Duodenal mucosa (tissue), 2 donors: ENCODE data around the gene PITPNM3.

ENCODE experiments used
- H3K27ac ChIP-seq: one replicate; pipeline ENCODE4 v1.7.0; 2013; ENCODE audit warnings: low read depth, low read length
- H3K27me3 ChIP-seq, 2 donors: one replicate each; pipeline ENCODE4 v1.7.0; 2013; ENCODE audit warnings: low read length in 2 of 2, control low read depth in 1 of 2; ENCODE audit not compliant: insufficient read depth in 2 of 2, control insufficient read depth in 1 of 2
- H3K36me3 ChIP-seq, 2 donors: one replicate each; pipeline ENCODE4 v1.7.0; 2013; ENCODE audit warnings: low read length in 2 of 2, control low read depth in 1 of 2; ENCODE audit not compliant: insufficient read depth in 2 of 2, control insufficient read depth in 1 of 2
- H3K4me1 ChIP-seq, 2 donors: one replicate each; pipeline ENCODE4 v1.7.0; 2013; ENCODE audit warnings: low read length in 2 of 2, control low read depth in 1 of 2; ENCODE audit not compliant: insufficient read depth in 2 of 2, control insufficient read depth in 1 of 2
- H3K4me3 ChIP-seq, 2 donors: one replicate each; pipeline ENCODE4 v1.7.0; 2013; ENCODE audit warnings: low read length in 2 of 2, low read depth in 1 of 2
- H3K9ac ChIP-seq, 2 donors: one replicate each; pipeline ENCODE4 v1.7.0; 2013; ENCODE audit warnings: low read length in 2 of 2, low read depth in 1 of 2
- H3K9me3 ChIP-seq, 2 donors: one replicate each; pipeline ENCODE4 v1.7.0; 2013; ENCODE audit warnings: low read length in 2 of 2, control low read depth in 1 of 2; ENCODE audit not compliant: control insufficient read depth in 1 of 2

Gene PITPNM3

DNA sequence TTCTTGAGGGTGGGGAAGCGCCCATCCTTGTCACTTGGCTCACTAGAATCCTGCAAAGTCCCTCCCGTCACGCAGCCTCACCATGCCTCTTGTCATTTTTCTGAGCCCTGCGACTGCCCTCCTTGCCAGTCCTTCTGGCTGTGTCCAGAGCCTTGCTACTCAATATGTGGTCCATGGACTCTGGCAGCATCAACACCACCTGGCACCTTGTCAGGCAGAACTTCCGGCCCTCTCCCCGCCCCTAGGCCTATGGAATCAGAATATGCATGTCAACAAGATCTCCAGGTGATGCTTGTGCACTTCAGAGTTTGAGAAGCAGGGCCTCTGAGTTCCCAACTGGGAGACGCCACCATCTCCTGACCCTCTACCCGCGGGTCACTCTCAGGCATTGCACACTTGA is 100.0 kb downstream of the PITPNM3 start:
- H3K27me3 ChIP-seq: no peaks in the 10 kb centered on the region
- no peak overlapping the region for H3K4me3 ChIP-seq
- peaks cover 10 to 11% of the 10 kb centered on the region in 2 donors for H3K4me1 ChIP-seq
- no peak overlapping the region for H3K9ac ChIP-seq
- H3K36me3 ChIP-seq: no peaks in the 10 kb centered on the region
- H3K27ac ChIP-seq: no peak overlapping the region
- H3K9me3 ChIP-seq: no peaks in the 10 kb centered on the region

DNA sequence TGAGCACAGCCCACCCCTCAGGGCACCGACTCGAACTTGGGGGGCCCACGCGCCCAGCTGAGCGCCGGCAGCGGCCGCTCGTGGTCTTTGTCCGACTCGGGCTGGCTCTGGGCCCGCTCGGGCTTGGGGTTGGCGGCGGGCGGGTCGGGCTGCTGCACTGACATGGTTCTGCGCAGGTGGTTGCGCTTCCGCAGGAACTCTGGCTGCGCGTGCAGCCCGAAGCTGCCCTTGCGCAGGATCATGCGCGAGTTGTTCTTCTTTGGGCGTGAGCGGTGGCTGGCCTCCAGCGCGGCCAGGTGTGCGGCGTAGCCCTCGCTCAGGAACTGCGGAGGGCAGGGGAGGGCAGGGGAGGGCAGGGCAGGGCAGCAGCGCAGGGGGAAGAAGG is 101.0 kb downstream of the PITPNM3 start:
- H3K4me3 ChIP-seq: no peak overlapping the region
- H3K9ac ChIP-seq: no peak overlapping the region

DNA sequence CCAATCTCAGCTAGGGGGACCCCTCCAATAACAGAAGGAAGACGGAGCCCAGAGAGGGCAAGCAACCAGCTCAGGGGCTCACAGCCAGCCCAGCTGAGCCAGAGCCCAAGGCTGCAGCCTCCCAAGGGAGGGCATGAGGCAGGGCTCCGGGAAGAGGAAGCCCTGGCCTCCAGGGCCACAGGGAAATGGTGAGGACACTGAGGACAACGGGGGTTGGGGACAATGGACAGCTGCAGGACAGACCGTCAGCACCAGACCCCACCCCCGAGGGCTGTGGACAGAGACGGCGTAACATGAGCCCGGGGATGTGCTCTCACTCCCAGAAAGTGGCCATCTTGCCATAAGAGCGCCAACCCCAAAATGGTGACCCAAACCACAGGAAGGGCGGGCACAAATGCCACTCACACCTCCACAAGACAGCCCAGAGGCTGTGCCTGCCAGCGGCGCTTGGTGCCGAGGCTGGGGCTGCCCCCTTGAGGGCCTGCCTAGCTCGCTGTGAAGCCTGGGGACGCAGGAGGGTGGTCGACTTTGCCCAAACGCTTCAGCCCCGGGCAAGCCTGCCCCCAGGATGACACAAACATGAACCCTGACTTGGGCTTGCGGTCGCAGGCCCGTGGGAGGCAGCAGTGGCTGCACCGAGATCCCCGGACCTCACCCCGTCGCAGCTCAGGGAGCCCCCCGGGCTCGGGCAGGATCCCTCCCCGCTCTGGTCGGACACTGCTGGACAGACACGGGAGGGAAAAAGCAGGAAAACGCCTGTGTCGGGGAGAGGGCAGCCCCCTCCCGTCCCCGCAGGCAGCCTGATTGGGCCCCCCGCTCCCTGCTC is 101.6 kb downstream of the PITPNM3 start:
- Histone ChIP-seq H3K27me3 (no peaks in the 10 kb centered on the region), H3K36me3 (no peaks in the 10 kb centered on the region), H3K9ac (no peak overlapping the region), H3K4me3 (no peak overlapping the region), H3K4me1 (peaks cover 10 to 11% of the 10 kb centered on the region in 2 donors), H3K9me3 (no peaks in the 10 kb centered on the region), H3K27ac (no peak overlapping the region)

More for the DNA sequence above, 101.0 kb downstream of the PITPNM3 start:
- H3K9me3 ChIP-seq: no peaks in the 10 kb centered on the region
- H3K27me3 ChIP-seq: no peaks in the 10 kb centered on the region
- peaks cover 10 to 11% of the 10 kb centered on the region in 2 donors for H3K4me1 ChIP-seq
- H3K36me3 ChIP-seq: no peaks in the 10 kb centered on the region
- H3K27ac ChIP-seq: no peak overlapping the region

DNA sequence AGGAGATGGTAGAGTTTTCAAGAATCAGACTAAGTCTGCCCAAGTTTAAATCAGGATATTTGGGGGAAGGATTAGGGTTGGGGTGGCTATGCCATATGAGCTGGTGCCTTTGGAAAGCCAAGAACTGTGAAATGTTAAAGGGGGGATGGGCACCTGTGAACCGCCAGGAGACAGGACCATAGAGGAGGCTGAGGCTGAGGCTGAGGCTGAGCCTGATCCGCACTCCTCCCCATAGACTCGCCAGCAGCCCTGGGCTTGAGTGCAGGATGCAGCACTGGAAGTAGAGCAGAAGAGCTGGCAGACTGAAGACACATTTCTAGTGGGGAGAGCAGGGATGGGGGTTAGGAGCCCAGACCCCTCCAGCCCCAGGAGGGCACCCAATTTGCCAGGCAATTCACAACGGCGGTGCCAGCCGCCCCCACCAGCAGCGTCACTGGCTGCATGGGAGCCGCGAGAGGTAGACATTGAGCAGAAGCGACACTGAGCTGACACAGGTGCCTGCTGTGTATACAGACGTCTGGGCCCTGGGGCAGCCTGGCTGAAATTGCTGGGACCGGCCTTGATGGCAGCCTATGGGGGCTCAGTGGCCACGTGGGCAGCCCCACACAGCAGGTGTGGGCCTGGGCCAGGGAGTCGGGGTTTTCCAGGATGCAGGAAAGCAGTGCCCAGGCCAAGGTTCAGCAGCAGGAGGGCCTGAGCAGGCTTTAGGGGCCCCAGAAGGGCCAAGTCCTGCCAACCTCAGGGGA is 102.9 kb downstream of the PITPNM3 start:
- H3K4me1 ChIP-seq: peaks cover 10 to 11% of the 10 kb centered on the region in 2 donors
- no peaks in the 10 kb centered on the region for H3K27me3 ChIP-seq
- H3K9me3 ChIP-seq: no peaks in the 10 kb centered on the region
- H3K36me3 ChIP-seq: no peaks in the 10 kb centered on the region
- H3K4me3 ChIP-seq: no peak overlapping the region
- H3K27ac ChIP-seq: no peak overlapping the region
- no peak overlapping the region for H3K9ac ChIP-seq

DNA sequence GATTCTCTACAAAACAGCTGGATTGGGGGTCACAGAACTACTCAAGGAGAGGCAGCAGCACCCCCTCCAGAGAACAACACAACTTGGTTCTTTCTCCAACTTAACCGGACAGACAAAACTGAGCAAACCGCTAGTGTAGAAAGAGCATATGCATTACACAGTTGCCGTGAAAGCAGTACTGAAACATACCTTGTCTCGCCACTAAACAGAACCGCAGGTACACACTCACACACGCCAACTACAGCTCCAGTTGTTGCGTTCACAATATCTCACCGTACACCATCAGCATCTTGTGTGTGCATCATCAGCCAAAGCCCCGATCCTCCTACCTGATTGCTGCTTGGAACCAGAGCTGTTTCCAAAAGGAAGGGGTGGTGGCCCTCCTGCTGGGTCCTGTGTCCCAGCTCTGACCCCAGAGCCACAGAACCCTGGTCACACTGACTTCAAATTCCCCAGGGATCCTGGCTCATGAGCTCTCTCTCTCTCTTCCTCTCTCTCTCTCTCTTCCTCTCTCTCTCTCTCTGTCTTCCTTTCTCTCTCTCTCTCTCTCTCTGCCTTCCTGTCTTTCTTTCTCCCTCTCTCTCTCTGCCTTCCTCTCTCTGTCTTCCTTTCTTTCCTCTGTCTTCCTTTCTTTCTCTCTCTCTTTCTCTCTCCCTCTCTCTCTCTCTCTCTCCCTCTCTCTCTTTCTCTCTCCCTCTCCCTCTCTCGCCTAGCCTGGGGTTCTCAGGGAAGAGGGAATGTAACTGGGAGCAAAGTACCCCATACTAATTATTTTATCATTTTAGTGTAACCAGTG is 103.7 kb downstream of the PITPNM3 start:
- no peak overlapping the region for H3K27ac ChIP-seq
- H3K4me1 ChIP-seq: peaks cover 7% of the 10 kb centered on the region in 2 donors
- H3K27me3 ChIP-seq: no peaks in the 10 kb centered on the region
- no peaks in the 10 kb centered on the region for H3K36me3 ChIP-seq
- H3K9ac ChIP-seq: no peak overlapping the region
- H3K4me3 ChIP-seq: no peak overlapping the region
- H3K9me3 ChIP-seq: no peaks in the 10 kb centered on the region

DNA sequence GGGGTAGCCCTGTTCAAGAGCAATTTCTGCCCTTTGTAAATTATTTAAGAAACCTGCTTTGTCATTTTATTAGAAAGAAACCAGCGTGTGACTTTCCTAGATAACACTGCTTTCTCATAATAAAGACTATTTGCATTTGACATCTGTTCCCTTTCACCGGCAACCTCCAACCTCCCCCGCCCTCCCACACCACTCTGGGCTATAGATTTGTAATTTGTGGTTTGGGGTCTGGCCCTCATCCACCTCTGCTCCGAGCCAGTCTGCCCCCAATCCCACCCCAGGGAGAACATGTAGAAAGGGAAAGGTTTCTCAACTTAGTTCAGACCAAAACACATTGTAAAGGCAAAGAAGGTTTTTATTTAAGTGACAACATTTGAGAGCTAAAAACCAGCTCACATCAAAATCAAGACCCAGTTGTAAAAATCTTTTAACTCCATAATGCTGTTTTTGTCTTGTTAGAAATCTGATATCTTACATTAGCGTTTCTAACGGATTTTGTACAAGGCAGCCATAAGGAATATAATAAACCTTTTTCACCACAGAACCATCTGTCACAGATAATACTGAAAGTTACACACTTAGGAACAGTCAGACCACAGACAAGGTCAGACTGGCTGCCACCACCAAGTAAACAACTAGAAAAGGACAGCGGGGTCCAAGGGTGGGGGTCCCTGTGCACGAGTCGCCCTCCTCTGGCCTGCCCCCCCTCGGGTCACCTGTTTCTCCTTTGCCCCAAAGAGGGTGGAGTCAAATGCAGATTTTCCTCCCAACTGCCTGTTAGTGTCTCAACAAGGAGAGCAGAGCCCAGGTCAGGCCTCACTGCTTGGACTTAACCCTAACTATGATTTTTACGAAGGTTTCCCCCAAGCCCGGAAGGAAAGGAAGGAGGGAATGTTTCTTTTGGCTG is 105.2 kb downstream of the PITPNM3 start:
- Histone ChIP-seq H3K4me1 (peaks cover 0 to 5% of the 10 kb centered on the region in 2 donors), H3K27me3 (no peaks in the 10 kb centered on the region), H3K4me3 (no peak overlapping the region), H3K9me3 (no peaks in the 10 kb centered on the region), H3K36me3 (no peaks in the 10 kb centered on the region), H3K27ac (no peak overlapping the region), H3K9ac (no peak overlapping the region)

DNA sequence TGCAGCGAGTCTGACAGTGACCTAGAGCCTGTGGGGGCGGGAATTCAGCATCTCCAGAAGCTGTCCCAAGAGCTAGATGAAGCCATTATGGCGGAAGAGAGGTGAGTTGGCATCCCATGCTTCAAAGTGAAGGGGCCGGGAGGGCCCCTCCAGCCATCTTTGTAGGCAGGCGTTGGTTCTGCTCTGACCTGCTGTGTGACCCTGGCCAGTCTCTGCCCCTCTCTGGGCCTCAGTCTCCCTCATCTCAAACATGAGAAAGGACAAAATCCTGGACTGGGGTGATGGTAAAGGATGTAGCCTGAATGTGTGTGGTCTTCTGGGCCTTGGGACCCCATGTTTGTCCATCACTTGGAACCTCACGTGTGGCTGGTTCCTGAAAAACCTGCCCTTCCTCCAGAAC is 107.0 kb downstream of the PITPNM3 start:
- Histone ChIP-seq H3K27ac (no peak overlapping the region), H3K36me3 (no peaks in the 10 kb centered on the region), H3K27me3 (no peaks in the 10 kb centered on the region), H3K4me1 (peaks cover 0 to 7% of the 10 kb centered on the region in 2 donors), H3K4me3 (no peak overlapping the region), H3K9ac (no peak overlapping the region), H3K9me3 (no peaks in the 10 kb centered on the region)

DNA sequence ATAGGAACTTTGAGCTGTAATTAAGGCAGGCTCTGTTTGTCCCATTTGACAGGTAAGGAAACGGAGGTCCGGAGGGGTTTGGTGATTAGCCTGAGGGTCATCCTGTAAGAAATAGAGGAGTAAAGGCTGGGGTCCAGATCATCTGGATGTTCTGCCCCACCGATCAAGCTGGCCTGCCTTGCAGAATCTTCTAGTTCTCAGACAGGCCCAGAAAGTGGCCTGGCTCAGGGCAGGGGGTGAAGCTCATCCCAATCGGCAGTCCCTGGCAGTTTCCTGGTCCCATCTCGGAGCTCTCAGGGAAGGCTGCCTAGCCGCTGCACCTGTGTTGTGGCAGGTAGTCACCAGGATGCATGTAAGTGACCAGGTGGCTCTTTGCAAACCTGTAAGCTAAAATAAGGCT is 107.9 kb downstream of the PITPNM3 start:
- Histone ChIP-seq H3K27ac (no peak overlapping the region), H3K4me1 (peaks cover 0 to 11% of the 10 kb centered on the region in 2 donors), H3K9me3 (no peaks in the 10 kb centered on the region), H3K4me3 (no peak overlapping the region), H3K36me3 (no peaks in the 10 kb centered on the region), H3K27me3 (no peaks in the 10 kb centered on the region), H3K9ac (no peak overlapping the region)

DNA sequence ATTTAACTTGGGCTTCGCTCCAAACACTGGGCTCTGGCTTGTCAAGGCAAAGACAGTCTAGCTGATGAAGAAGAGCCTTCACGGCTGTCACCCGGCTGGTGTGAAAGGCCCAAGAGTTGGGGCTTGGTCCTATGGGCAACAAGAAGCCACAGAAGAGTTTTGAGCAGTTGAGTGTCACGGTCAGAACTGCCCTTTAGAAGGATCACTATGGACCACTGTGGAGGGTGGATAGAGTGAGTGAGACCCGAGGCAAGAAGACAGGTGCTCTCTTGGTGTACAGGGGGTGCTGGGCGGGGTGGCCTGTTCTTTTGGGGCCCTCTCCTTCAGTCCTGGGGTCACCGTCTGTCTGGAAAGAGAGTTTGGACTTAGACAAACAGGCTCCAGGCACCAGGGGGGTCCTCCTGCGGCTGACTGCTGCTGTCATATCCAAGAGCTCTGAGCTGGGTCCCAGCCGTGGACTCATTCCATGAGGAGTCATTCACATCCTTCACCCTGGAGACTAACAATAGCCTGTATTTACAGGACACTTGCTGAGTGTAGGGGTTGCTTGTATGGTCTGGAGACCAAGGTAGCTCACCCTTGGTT is 109.7 kb downstream of the PITPNM3 start:
- H3K4me3 ChIP-seq: no peak overlapping the region
- H3K27ac ChIP-seq: no peak overlapping the region
- no peaks in the 10 kb centered on the region for H3K36me3 ChIP-seq
- no peaks in the 10 kb centered on the region for H3K9me3 ChIP-seq
- no peak overlapping the region for H3K9ac ChIP-seq
- no peaks in the 10 kb centered on the region for H3K27me3 ChIP-seq
- peaks cover 0 to 11% of the 10 kb centered on the region in 2 donors for H3K4me1 ChIP-seq
